H9 (cell line): ENCODE data around the gene ASGR2. TPM values are rescaled to one million over a fixed set of nuclear protein-coding genes. Genes with fewer than 3 reads are reported as not detected.

Source experiments
- DNase-seq: peaks from one replicate; pipeline ENCODE4 v3.0.0-alpha.2; 2017
- H2AFZ ChIP-seq: one replicate; pipeline ENCODE4 v1.6.1; 2013; ENCODE audit warnings: mild to moderate bottlenecking, low read length, control low read depth, moderate library complexity
- H2AK5ac ChIP-seq: 2 replicates; pipeline ENCODE4 v1.6.1; 2013; ENCODE audit warnings: low read length, control low read depth, mixed read lengths; ENCODE audit not compliant: insufficient read length
- H2BK120ac ChIP-seq: one replicate; pipeline ENCODE4 v1.6.1; 2013; ENCODE audit warnings: low read depth, mild to moderate bottlenecking, low read length, control low read depth, inconsistent platforms; ENCODE audit not compliant: poor library complexity, severe bottlenecking
- H2BK12ac ChIP-seq: 2 replicates; pipeline ENCODE4 v1.6.1; 2013; ENCODE audit warnings: low read length, control low read depth, mixed read lengths, low read depth; ENCODE audit not compliant: insufficient read length
- H2BK15ac ChIP-seq: 2 replicates; pipeline ENCODE4 v1.6.1; 2013; ENCODE audit warnings: low read depth, low read length, control low read depth
- H2BK20ac ChIP-seq: one replicate; pipeline ENCODE4 v1.6.1; 2013; ENCODE audit warnings: low read depth, mild to moderate bottlenecking, low read length, control low read depth, inconsistent platforms; ENCODE audit not compliant: poor library complexity, severe bottlenecking
- H2BK5ac ChIP-seq: 2 replicates; pipeline ENCODE4 v1.6.1; 2013; ENCODE audit warnings: low read length, control low read depth, mixed read lengths; ENCODE audit not compliant: insufficient read length
- H3K14ac ChIP-seq: 2 replicates; pipeline ENCODE4 v1.6.1; 2013; ENCODE audit warnings: low read length, control low read depth; ENCODE audit not compliant: insufficient read depth
- H3K18ac ChIP-seq: 2 replicates; pipeline ENCODE4 v1.6.1; 2013; ENCODE audit warnings: low read depth, mild to moderate bottlenecking, mixed read lengths, low read length, control low read depth; ENCODE audit not compliant: insufficient read length
- H3K23ac ChIP-seq: 2 replicates; pipeline ENCODE4 v1.6.1; 2013; ENCODE audit warnings: low read length, control low read depth, mixed read lengths, low read depth; ENCODE audit not compliant: insufficient read length
- H3K23me2 ChIP-seq: 2 replicates; pipeline ENCODE4 v1.6.1; 2013; ENCODE audit warnings: low read depth, mild to moderate bottlenecking, mixed read lengths, low read length, control low read depth; ENCODE audit not compliant: insufficient read length, poor library complexity, severe bottlenecking
- H3K27ac ChIP-seq: 2 replicates; pipeline ENCODE4 v1.5.1; 2013; ENCODE audit warnings: low read length, control low read depth, mixed read lengths, low read depth; ENCODE audit not compliant: insufficient read length
- H3K27me3 ChIP-seq: 2 replicates; pipeline ENCODE4 v1.6.1; 2013; ENCODE audit warnings: low read length, control low read depth, inconsistent platforms; ENCODE audit not compliant: insufficient read depth
- H3K4ac ChIP-seq: 2 replicates; pipeline ENCODE4 v1.6.1; 2013; ENCODE audit warnings: low read depth, mild to moderate bottlenecking, control low read depth, inconsistent platforms, low read length, moderate library complexity
- H3K4me1 ChIP-seq: 2 replicates; pipeline ENCODE4 v1.6.1; 2013; ENCODE audit warnings: low read length, control low read depth, inconsistent platforms; ENCODE audit not compliant: insufficient read depth
- H3K4me2 ChIP-seq: 2 replicates; pipeline ENCODE4 v1.6.1; 2013; ENCODE audit warnings: low read length, control low read depth, mixed read lengths; ENCODE audit not compliant: insufficient read length, insufficient read depth
- H3K56ac ChIP-seq: 2 replicates; pipeline ENCODE4 v1.6.1; 2013; ENCODE audit warnings: low read depth, mild to moderate bottlenecking, mixed read lengths, low read length, control low read depth; ENCODE audit not compliant: insufficient read length
- H3K79me1 ChIP-seq: 2 replicates; pipeline ENCODE4 v1.6.1; 2013; ENCODE audit warnings: low read depth, mild to moderate bottlenecking, moderate library complexity, low read length, control low read depth, inconsistent platforms; ENCODE audit not compliant: insufficient read depth, poor library complexity, severe bottlenecking
- H3K79me2 ChIP-seq: 2 replicates; pipeline ENCODE4 v1.6.1; 2013; ENCODE audit warnings: low read length, control low read depth, inconsistent platforms; ENCODE audit not compliant: insufficient read depth
- H3K9ac ChIP-seq: 2 replicates; pipeline ENCODE4 v1.6.1; 2013; ENCODE audit warnings: low read length, control low read depth, mixed read lengths; ENCODE audit not compliant: insufficient read length; ENCODE audit errors: extremely low read depth
- H3K9me3 ChIP-seq: one replicate; pipeline ENCODE4 v1.6.1; 2013; ENCODE audit warnings: low read depth, low read length, inconsistent platforms; ENCODE audit not compliant: control insufficient read depth
- H3T11ph ChIP-seq: one replicate; pipeline ENCODE4 v1.6.1; 2013; ENCODE audit warnings: mild to moderate bottlenecking, low read length, control low read depth, inconsistent platforms
- H4K20me1 ChIP-seq: one replicate; pipeline ENCODE4 v1.6.1; 2013; ENCODE audit not compliant: control insufficient read depth, insufficient read length, insufficient read depth
- H4K5ac ChIP-seq: 2 replicates; pipeline ENCODE4 v1.6.1; 2013; ENCODE audit warnings: low read depth, mild to moderate bottlenecking, mixed read lengths, low read length, control low read depth; ENCODE audit not compliant: insufficient read length
- H4K8ac ChIP-seq: replicated peaks from 2 replicates; pipeline ENCODE4 v1.6.1; 2013; ENCODE audit warnings: low read length, control low read depth, mixed read lengths, low read depth; ENCODE audit not compliant: insufficient read length
- H4K91ac ChIP-seq: 2 replicates; pipeline ENCODE4 v1.6.1; 2013; ENCODE audit warnings: low read depth, mild to moderate bottlenecking, moderate library complexity, mixed read lengths, low read length, control low read depth; ENCODE audit not compliant: insufficient read length
- H3K27ac Mint-ChIP-seq, 3 experiments: 2 replicates in 2 of 3; 3 replicates in 1 of 3; pipeline ENCODE4 v1.8.0; 2020 to 2021; ENCODE audit warnings: mixed read lengths in 3 of 3, mild to moderate bottlenecking in 1 of 3, moderate library complexity in 1 of 3
- H3K27me3 Mint-ChIP-seq: 2 replicates; pipeline ENCODE4 v1.8.0; 2021; ENCODE audit warnings: low read depth, mild to moderate bottlenecking, moderate library complexity, mixed read lengths
- H3K36me3 Mint-ChIP-seq, 3 experiments: 2 replicates in 2 of 3; 3 replicates in 1 of 3; pipeline ENCODE4 v1.8.0; 2020 to 2021; ENCODE audit warnings: low read depth in 3 of 3, mixed read lengths in 3 of 3; ENCODE audit not compliant: insufficient read depth in 1 of 3
- H3K4me1 Mint-ChIP-seq, 2 experiments: 2 replicates each; pipeline ENCODE4 v1.8.0; 2020; ENCODE audit warnings: mixed read lengths in 2 of 2
- H3K4me3 Mint-ChIP-seq, 2 experiments: 2 replicates in 1 of 2; 3 replicates in 1 of 2; pipeline ENCODE4 v1.8.0; 2020 to 2021; ENCODE audit warnings: mild to moderate bottlenecking in 2 of 2, mixed read lengths in 2 of 2, moderate library complexity in 1 of 2
- H3K9me3 Mint-ChIP-seq, 2 experiments: 2 replicates in 1 of 2; 3 replicates in 1 of 2; pipeline ENCODE4 v1.8.0; 2020; ENCODE audit warnings: mild to moderate bottlenecking in 2 of 2, mixed read lengths in 2 of 2, moderate library complexity in 1 of 2
- CTCF ChIP-seq: fragments of 200-600 bp; sonication (generic); conservative IDR thresholded peaks from 3 replicates; pipeline ENCODE4 v1.8.0; 2021; ENCODE audit warnings: antibody characterized with exemption, mild to moderate bottlenecking
- WGBS: extraction: QIAGEN DNeasy Blood & Tissue Kit; methylation state at CpG from one replicate; pipeline ENCODE4 v1.1.7; 2013; ENCODE audit warnings: missing lambda C conversion rate, low lambda C conversion rate, mixed read lengths; ENCODE audit not compliant: insufficient read length; ENCODE audit errors: extremely low coverage; 5-methylcytosine and 5-hydroxymethylcytosine counted together
- total RNA-seq: library from RNA; stranded (reverse); gene quantifications from 2 replicates; pipeline ENCODE4 v1.2.1, GENCODE V29; 2021

The ASGR2 gene
- total RNA-seq, 1 experiment from 2014 or later = not detected

GRCh38 chr17:7107012-7107754 lies 7.4 kb downstream of the ASGR2 start:
- Histone ChIP-seq H2BK120ac (no peak overlapping the region), H2BK20ac (no peak overlapping the region), H2AK5ac (no peak overlapping the region), H2AFZ (no peak overlapping the region), H2BK15ac (no peak overlapping the region), H3K23ac (no peak overlapping the region), H4K5ac (no peak overlapping the region), H3K14ac (no peak overlapping the region; the same call in 1 of the 2 replicates), H3K27ac (no peak overlapping the region), H3K79me1 (no peaks in the 10 kb centered on the region), H2BK12ac (no peak overlapping the region), H3K9me3 (no peaks in the 10 kb centered on the region), H4K8ac (no peak overlapping the region), H3K79me2 (no peaks in the 10 kb centered on the region), H2BK5ac (no peak overlapping the region), H3K18ac (no peak overlapping the region), H4K20me1 (no peaks in the 10 kb centered on the region), H3K4me2 (no peak overlapping the region), H3K23me2 (no peaks in the 10 kb centered on the region), H3K27me3 (no peaks in the 10 kb centered on the region), H3K4me1 (no peaks in the 10 kb centered on the region; the same call in 1 of the 2 replicates), H3K4ac (no peak overlapping the region), H3K9ac (no peak overlapping the region), H3T11ph (no peak overlapping the region), H3K56ac (no peak overlapping the region), H4K91ac (no peak overlapping the region)
- Mint-ChIP-seq H3K4me1 (peaks cover 12% of the 10 kb centered on the region in 2 experiments; a peak in 3 of 4 replicates), H3K36me3 (peaks cover 0 to 2% (median 0%) of the 10 kb centered on the region in 3 experiments; a peak in 1 of 7 replicates), H3K27ac (no peak overlapping the region), H3K9me3 (no peaks in the 10 kb centered on the region; a peak in 1 of 5 replicates), H3K4me3 (no peak overlapping the region), H3K27me3 (peaks cover 9% of the 10 kb centered on the region)
- no peak for DNase-seq
- no CpG with 5 or more reads among the region's 20 CpGs for WGBS
- TF ChIP-seq CTCF = no peak
